Activated T-cell treated with anti-CD3 and anti-CD28 coated beads for 1 hour (primary cell): ENCODE results near the gene XPA.
"Not testable (repeated sequence)": the region's sequence is repeated elsewhere in the genome, so short reads cannot be mapped to it uniquely, and the experiment has no call there.

Source experiments
- DNase-seq: peaks from one replicate; pipeline ENCODE4 v3.0.0-alpha.2; 2020; ENCODE audit warnings: low read depth

Gene XPA

DNA sequence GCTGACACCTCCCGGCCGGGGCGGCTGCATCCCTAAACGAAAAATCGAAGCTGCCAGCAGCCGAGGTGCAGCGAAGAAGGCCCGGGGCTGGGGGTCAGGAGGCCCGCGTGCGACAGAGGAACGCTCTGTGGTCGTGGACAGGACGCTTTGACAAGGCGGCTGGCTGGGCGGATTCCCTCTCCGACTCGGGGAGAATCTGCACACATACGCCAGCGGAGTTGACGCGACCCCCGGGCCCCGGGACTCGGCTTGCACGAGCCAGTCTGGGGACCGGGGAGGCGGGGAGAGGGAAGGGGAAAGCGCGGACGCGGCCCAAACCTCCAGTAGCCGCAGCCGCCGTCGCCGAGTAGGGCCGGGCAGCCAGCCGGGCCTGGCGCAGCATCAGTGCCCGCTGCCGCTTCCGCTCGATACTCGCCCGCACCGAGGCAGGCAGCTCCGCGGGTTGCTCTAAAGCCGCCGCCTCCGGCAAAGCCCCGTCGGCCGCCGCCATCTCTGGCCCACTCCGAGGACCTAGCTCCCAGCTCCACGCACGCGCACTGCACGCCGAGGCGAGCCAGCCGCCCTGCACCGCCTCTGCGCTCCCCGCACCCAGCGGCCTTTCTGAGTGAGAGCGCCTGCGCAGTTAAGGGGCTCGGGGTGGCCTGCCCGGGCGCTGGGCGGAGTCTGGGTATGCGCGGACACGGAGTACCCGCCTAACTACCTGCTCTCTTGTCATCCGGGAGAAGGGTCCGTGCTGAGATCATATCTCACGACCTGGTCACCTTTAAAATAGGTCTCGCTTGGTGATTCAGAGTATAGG lies at the start of gene XPA:
XPA (minus strand) TSS at position 538 of the 799 bp plus-strand sequence; CDS start at position 490, 48 bp downstream.
- DNase-seq: peak; percentile 97

DNA sequence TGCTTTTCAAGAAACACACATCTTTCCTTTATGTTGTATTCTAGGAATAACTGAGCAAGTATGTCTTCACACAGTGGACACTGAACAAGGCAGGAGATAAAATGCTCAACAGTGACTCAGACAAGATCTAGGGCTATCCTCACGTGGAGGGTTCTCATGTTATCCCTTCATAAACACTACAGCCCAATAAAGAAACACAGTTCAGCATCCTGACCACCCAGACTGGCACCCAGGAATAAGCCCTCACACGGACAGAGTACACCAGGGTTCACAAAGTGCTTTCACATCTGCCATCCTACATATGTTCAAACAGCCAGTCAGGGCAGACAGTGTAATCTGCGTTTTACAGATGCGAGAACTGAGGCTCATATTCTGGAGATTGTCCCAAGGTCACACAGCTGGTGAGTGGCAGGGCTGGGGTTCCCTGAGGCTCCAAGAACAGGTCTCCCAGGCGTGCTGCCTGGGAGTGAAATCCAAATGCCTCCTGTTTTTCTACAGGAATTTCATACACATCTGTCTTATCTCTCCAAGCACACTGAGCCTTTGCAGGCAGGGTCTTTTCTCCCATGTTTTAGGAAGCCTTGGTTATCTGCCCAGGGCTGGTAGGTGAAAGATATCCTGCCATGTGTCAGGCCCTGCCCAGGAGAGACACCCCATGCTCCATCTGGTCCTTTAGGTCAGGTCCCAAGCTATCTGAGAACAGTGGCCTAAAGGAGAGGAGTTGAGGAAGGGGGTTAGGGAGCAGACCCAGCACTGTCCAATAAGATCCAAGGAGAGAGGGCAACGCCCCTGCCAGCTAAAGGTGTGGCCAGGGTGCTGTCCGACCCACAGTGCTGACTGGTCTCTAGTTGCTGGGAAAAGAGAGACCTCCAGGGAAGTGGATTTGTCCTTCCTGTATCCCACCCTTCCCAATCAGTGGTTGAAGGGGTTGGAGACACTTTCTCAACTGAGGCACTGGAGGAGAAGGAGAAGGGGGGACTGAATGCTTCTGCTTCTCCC lies 47.9 kb upstream of the XPA start:
- no peak for DNase-seq

DNA sequence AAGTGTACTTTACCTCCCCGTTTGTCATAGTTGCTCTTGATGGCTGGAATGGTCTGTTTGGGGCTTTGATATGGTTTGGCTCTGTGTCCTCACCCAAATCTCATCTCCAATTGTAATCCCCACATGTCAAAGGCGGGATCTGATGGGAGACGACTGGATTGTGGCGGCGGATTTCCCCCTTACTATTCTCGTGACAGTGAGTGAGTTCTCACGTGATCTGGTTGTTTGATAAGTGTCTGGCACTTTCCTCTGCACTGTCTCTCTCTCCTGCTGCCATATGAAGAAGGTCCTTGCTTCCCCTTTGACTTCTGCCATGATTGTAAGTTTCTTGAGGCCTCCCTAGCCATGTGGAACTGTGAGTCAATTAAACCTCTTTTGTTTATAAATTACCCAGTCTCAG lies 46.9 kb upstream of the XPA start:
- DNase-seq: not testable (repeated sequence)

DNA sequence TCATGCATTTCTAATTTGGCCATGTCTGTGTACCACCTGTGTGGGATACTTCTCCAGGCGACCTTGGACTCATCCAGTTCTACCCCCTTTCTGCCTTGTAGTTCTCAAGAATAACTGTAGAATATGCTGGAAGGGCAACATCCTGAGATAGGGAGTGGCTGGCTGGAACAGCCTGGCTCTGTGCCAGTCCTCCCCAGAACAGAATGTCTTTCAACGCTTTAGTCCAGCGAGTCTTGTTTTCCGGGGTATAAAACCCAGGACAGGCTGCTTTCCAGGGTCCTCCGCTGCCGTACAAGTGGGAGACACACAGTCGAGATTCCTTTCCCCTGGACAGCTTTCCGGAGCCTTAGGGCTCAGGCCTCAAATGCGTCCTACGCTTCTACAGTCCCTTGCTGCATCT lies 45.4 kb upstream of the XPA start:
- DNase-seq: no peak

DNA sequence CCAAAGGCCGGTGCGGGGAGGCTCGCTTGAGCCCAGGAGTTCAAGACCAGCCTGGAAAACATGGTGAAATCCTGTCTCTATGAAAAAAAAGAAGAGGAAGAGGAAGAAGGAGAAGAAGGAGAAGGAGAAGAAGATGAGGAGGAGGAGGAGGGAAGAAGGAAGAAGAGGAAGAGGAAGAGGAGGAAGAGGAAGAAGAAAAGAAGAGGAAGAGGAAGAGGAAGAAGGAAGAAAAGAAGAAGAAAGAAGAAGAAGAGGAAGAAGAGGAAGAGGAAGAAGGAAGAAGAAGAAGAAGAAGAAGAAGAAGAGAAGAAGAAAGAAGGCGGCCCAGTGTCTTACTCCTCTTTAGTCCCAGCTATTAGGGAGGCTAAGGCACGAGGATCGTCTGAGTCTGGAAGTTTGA lies 44.8 kb upstream of the XPA start:
- no peak for DNase-seq

DNA sequence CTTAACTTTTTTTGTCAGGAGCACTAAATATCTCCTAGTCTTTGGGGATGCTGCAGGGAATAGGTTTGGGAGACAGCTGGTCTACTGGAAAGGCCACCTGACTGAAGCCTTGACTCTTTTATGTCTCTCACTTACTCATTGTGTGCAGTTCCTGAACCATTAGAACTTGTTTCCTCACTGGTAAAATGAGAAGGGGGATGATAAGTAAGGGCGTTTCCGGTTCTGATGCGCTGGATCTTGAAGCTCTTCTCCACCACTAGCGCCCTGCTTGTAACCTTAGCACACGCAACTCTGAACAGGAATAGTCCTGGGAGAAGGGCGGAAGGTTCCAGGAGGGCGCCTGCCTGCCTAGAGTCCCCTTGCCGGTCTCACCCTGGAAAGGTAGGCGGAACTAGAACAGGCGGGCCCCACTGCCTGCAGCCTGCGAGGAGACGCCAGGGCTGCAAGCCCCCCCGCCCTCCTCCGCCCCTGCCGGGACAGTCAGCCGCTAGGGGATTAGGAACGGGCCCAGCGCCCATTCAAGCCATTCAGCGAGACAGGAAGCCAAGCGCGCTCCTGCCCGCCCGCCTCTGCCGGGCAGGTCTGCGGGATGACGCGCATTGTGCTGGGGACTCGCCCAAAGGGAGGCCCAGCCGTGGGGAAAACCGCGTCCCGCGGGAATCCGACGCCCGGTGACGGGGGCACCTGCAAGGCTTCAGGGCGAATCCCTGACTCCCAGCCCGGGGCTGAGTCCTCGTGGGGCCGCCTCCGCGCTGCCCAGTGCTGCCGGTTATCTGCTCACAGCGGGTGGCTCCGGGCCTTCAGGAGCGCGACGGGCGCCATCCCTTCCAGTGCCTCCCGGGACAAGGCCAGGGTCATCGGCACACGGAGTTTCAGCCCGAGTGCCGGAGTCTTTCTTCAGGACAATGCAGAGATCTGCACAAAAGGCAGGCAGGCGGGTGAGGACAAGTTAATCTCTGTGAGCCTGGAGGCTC lies 44.0 kb upstream of the XPA start:
- DNase-seq: no peak

DNA sequence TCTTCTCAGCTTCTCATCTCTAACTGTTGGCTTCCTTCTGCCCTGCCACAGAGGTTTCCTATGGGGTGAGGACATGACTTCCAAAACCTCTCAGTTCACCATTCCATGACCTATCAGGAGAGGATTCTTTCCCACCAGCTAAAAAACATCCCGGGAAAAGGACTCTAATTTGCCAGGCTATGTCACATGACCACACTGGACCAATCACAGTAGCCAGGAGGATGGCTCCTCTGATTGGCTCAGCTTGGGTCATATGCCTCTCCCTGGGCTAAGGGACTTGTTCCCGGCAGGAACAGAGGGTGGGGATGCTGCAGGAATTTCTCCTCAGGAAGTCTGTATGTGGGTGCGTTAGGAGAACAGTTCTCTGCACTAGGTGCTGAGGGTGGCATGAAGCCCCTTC lies 40.3 kb upstream of the XPA start:
- DNase-seq: no peak

DNA sequence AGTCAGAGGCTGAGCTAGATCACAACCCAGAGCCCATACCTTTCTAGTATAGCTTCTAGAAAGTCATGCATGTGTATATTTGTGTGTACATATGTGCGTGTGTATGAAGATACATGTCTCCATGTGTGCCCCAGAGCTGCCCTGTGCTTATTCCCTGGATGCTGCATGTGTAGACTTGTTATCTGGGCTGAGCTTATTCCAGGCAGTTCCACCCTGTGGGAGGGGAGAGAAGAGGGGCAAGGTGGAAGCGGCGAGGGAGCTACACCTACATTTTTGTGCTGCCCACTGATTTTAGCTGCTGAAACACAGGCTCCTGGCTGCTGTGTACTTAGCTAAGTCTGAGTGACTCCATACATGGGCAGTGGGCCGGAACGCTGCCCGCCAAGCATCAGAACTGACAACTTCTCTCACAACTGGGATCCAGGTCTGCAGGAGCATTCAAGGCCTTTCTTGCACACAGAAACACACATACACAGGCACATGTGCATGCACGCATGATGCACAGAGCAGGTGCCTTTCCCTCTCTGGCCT lies 38.0 kb upstream of the XPA start:
- no peak for DNase-seq

DNA sequence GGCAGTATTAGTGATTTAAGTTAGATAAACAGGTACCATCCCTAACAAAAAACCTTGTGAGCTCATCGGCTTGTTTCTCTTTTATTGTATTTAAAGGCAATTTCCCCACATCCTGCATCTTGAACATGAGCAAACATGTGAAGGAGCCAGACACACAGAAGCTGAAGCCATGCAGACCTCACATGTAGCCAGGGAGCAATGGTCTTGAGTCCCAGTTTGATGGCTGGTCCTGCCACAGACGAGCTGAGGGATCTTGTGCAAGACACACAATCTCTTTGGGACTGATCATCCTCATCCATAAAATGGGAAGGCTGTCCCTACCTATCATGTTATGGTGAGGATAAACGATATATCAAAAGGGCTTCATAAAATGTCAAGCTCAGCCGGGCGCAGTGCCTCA lies 29.6 kb upstream of the XPA start:
- no peak for DNase-seq

DNA sequence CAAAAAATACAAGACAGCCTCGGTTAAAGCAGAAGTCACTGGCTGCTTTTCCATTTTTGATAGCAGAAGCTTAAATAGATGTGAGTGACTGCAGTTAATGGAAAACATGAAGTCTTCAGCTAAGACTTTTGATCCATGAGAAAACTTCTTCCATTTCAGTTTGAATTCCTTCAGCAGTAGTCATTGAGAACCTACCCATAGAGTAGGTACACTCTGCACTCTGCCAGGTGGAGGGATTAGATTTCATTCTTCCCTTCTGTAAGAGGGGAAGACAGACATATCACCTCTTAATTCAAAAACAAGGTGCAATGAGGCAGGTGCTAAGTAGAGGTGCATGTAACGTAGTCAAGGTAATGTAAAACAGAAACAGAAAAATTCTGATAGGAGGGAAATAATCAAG lies 26.7 kb upstream of the XPA start:
- no peak for DNase-seq

DNA sequence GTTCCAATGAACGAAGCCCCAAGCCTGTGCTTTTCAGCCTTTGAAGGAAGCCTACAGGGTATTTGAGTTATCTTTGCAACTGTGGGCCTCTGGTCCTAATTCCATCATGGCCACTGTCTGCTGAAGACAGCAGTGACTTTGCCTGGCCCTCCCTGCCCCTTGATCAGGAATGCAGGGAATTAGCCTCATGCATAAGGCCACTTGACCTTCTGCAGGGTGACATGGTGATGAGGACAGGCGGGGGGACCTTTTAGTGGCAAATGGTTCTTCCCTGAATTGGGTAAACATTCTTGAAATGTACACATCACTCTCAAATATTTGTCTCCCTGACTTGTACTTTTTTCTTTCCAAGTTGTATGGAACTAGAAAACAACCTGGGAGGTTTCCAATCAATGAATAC lies 25.2 kb upstream of the XPA start:
- no peak for DNase-seq

DNA sequence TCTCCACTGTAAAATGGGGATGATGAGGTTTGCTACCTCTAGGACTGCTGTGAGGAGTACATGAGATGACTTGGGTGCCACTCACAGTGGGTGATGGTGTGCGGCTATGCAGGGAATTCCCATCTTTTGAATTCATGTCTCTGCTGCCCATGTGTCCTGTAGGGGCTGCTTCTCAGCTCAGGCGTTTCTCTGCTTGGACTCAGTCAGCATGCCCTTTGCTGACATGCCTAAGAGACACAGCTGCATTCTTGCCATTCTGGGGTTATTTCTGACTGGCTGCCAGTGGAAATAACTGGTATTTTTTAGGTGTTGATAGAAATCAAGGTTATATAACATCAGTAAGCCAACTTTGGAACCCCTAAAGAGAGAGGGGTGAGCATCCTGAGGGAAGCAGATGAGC lies 24.3 kb upstream of the XPA start:
- no peak for DNase-seq

DNA sequence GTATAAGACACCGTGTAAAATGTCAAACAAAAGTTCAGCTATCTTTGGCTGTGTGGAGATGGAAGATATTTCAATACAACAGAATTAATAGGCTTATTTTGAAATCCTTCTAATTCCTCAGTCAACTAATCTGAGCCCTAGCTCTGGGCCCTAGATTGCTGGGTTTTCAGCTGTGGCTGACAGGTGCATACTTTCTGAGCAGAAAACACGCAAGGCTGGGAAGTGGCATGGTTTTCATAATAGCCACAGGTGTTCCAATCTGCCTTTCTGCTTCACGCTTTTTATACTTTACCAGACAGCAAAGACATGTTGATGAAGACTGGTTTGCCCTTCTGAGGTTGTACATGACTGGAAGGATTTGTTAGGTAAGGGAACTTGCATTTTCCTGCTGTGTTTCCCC lies 20.7 kb upstream of the XPA start:
- no peak for DNase-seq

DNA sequence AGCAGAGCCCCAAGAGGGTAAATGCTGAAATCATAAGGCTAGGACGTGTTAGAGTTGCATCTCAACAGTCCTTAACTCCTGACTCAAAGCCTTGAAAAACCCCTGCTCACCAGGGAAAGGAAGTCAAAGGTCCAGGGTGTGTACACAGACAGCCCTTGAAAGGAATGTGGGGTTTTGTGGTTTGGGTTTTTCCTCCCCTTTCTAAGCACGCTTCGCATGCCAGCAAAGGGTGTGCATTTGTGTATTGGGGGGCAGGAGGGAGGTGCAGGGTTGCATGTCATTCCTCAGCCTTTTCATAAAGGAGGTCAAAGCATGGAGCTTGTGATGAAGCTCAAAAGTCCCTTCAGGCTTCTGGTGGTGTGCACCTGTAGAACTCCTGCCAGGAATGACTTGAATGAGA lies 17.3 kb upstream of the XPA start:
- DNase-seq: no peak

DNA sequence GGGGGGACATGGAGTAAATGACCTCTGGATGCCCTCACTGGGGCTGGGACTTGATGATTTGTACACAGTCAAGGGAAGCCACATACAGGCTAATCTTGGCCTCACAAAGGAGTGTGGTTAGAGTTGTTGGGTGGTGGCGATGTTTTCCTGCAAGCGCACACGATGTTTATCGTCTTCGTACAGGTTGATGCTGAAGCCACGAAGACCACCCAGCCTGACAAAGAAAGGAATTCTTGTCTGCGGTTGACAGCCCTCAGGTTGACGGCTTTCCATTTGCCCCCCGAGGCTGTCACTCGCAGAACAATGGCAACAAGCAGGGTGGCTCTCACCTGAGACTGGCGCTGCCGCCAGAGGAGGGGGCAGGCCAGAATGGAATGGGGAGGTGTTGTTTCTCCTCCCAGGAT lies 14.1 kb upstream of the XPA start:
- no peak for DNase-seq

DNA sequence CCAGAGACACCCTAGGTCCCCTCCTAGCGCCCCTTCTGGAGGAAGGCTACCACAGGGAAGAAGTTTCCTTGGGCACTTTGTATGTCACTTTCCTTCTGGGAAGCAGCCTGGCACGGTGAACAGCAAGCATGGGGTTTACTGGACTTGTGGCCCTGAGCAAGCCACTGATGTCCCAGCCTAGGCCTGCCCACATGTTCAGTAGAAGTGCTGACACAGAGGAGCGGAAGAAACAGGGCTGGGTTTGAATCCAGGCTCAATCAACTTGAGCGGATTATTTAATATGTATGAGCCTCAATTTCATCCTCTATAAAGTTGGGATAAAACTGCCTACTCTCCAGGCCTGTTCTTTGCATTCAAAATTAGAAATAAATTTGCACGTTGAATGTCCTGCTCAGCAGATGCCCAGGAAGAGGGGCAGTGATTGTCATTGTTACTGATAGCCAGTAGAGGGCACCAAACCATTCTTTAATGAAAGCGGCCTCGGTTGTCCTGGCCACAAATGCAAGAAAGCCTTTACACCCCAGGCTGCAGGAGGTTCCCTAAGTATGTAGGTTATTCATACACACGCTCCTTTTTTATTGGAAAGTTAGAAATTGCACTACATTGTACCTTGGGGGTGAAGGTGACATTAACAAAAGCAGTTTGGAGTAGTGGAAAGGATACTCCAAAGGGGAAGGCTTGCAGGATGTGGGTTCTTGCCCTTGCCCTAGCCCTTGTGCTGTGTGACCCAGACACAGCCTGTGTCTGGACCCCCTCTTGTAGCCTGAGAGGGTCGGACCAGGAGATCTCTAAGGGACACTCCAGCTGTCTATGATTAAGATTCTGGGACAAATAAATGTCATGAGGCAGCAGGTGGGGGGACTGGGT lies 13.4 kb upstream of the XPA start:
- DNase-seq: peak; percentile 17

DNA sequence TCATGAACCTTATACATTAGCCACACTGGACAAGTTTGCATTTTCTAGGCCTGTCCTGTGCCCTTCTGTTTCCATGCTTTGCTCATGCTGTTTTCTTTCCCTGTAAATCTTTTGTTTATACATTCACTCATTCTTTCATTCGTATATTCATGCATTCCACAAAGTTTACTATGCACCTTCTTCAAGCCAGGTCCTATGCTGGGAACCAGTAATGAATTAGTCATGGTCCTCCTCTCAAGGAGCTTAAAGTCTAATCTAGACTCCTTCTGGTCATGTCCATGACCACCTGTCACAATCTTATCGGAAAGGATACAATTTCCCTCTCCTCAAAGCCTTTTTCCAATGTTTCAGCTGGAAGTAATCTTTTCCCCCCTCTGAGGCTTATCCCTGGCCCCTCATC lies 9.1 kb upstream of the XPA start:
- no peak for DNase-seq

DNA sequence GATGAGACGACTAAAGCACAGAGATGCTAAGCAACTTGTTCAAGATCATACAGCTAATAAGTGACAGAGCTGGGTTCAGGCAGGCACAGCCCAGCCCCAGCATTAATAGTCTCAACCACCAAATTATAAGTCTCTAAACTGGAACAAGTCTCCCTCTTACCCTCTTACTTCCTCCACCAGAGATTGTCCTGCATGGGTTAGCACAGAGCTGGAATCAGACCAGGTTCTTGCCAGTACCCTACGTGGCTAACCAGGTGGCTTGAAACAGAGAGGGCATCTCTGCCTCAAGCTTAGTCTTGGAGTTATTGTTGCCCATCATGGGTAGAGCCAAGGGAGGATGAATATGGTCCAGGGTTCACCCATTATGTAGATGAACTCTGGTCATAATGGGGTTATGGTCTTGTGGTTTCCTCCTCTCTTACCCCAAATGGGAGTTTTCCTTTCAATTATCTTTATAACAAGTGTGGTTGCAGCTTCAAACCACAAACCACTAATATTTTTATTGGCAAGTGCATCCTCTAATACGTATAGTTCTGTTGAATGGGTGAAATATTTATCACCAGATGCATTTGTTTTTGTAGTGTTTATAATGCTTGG lies 8.3 kb upstream of the XPA start:
- no peak for DNase-seq

DNA sequence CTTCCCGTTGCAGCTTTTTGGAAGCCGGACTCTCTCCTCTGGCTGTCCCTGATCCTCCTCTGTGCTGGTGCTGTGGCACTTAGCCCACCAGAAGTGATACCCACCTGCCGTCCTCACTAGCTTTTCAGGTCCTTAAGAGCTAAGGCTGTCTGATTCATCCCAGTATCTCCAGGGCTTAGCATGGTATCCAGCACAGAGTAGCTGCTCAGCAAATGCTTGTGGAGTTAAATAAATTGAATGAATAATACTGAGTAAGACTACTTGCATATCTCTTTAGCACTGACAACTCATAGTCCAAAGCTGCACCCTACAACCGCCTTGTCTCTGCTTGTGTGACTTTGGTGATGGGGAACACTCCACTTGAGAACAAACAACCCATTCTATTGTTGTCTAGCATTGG lies 7.7 kb upstream of the XPA start:
- DNase-seq: no peak

DNA sequence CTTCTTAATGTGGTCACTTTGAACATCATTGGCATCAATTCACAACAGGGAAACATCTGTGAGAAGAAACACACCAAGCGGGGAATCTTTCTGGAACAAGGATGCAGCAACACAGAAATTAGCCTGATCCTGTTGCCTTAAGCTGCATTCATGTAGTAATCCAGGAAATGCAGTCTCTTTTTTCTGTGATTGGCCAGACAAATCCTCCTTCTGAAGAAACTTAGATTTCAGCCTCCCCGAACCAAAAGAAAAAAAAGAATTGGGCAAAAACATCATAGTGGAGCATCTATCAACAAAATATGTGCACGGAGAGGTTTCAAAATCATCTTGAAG lies 7.2 kb upstream of the XPA start:
- DNase-seq: no peak
